HCT116 (cell line): ENCODE measurements around the gene GPC4.

Experiments used
- CTCF ChIP-seq, 3 experiments: fragments of 200-600 bp in 1 of 3; sonication (generic) in 1 of 3; IDR thresholded peaks in 2 of 3; conservative IDR thresholded peaks in 1 of 3; 2 replicates each; pipeline ENCODE4 v1.5.1; 2012 to 2017; ENCODE audit warnings: low read depth in 2 of 3, low read length in 2 of 3, antibody characterized with exemption in 1 of 3, borderline replicate concordance in 1 of 3, control low read depth in 1 of 3, mild to moderate bottlenecking in 1 of 3, mixed read lengths in 1 of 3, mixed run types in 1 of 3, moderate library complexity in 1 of 3; ENCODE audit not compliant: insufficient read depth in 1 of 3
- EGR1 ChIP-seq: IDR thresholded peaks from 2 replicates; pipeline ENCODE4 v1.6.1; 2012; ENCODE audit warnings: low read depth
- ELF1 ChIP-seq: IDR thresholded peaks from 2 replicates; pipeline ENCODE4 v1.6.1; 2012; ENCODE audit warnings: low read depth, borderline replicate concordance
- EZH2phosphoT487 ChIP-seq: fragments of 200-600 bp; IDR thresholded peaks from 2 replicates; pipeline ENCODE4 v1.6.1; 2018; ENCODE audit warnings: antibody characterized with exemption, borderline replicate concordance
- POLR2A ChIP-seq: IDR thresholded peaks from 2 replicates; pipeline ENCODE4 v1.7.0; 2011; ENCODE audit warnings: borderline replicate concordance; ENCODE audit not compliant: insufficient read depth, insufficient read length; ENCODE audit errors: extremely low read depth
- SP1 ChIP-seq: IDR thresholded peaks from 2 replicates; pipeline ENCODE4 v1.6.1; 2012; ENCODE audit warnings: low read depth
- YY1 ChIP-seq: IDR thresholded peaks from 2 replicates; pipeline ENCODE4 v1.6.1; 2011; ENCODE audit warnings: low read length, low read depth, moderate library complexity, mild to moderate bottlenecking; ENCODE audit not compliant: insufficient replicate concordance; ENCODE audit errors: extremely low read depth
- ZNF274 ChIP-seq: fragments of 200-500 bp; sonication (Bioruptor generic); IDR thresholded peaks from 2 replicates; pipeline ENCODE4 v1.6.1; 2014; ENCODE audit warnings: mild to moderate bottlenecking, low read depth, low read length, inconsistent platforms
- TF ChIP-seq, protein P1 (sequence below): IDR thresholded peaks from 2 replicates; pipeline ENCODE4 v1.6.1; 2012; ENCODE audit warnings: low read depth

GRCh38 chrX:133419911-133420310 is 4.6 kb upstream of the GPC4 start:
- no peak for TF ChIP-seq CTCF (IDR thresholded peaks at IDR 0.05 in 2 of 3, conservative IDR thresholded peaks at IDR 0.05 in 1 of 3; ENCODE audit: borderline replicate concordance in 1 of 3, insufficient read depth in 1 of 3, low read depth in 2 of 3, low read length in 2 of 3)
- no peak for TF ChIP-seq ELF1
- TF ChIP-seq YY1, result no peak
- TF ChIP-seq ZNF274, result no peak
- TF ChIP-seq EZH2phosphoT487, result no peak
- no peak for TF ChIP-seq EGR1
- no peak for TF ChIP-seq SP1
- no peak for TF ChIP-seq POLR2A
- TF ChIP-seq, protein P1, sequence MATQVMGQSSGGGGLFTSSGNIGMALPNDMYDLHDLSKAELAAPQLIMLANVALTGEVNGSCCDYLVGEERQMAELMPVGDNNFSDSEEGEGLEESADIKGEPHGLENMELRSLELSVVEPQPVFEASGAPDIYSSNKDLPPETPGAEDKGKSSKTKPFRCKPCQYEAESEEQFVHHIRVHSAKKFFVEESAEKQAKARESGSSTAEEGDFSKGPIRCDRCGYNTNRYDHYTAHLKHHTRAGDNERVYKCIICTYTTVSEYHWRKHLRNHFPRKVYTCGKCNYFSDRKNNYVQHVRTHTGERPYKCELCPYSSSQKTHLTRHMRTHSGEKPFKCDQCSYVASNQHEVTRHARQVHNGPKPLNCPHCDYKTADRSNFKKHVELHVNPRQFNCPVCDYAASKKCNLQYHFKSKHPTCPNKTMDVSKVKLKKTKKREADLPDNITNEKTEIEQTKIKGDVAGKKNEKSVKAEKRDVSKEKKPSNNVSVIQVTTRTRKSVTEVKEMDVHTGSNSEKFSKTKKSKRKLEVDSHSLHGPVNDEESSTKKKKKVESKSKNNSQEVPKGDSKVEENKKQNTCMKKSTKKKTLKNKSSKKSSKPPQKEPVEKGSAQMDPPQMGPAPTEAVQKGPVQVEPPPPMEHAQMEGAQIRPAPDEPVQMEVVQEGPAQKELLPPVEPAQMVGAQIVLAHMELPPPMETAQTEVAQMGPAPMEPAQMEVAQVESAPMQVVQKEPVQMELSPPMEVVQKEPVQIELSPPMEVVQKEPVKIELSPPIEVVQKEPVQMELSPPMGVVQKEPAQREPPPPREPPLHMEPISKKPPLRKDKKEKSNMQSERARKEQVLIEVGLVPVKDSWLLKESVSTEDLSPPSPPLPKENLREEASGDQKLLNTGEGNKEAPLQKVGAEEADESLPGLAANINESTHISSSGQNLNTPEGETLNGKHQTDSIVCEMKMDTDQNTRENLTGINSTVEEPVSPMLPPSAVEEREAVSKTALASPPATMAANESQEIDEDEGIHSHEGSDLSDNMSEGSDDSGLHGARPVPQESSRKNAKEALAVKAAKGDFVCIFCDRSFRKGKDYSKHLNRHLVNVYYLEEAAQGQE, result no peak
